GM12872 (cell line): ENCODE measurements around the gene NOL6.

Experiments used
- CTCF ChIP-seq: IDR thresholded peaks from 3 replicates; pipeline ENCODE4 v1.5.1; 2011; ENCODE audit warnings: low read depth, mild to moderate bottlenecking, low read length, moderate library complexity; ENCODE audit not compliant: insufficient read depth

NOL6 gene

DNA sequence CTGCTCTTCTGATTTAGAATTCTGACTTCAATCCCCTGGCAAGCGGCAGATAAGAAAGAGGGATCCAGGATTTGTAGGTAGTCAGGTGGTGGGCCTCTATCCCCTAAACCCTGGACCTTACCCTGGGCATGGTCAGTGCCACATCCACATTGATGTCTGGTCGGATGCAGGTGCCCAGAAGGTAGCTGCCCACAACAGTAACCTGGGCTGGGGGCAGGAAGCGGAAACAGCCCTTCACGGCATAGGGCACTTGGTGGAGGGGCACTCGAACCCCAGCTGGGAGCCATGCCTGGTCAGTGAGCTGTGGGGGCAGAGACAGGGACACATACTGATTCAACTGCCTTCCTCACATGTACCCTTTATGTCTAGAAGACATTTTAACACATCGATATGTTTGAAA is 3.8 kb downstream of the NOL6 start:
- TF ChIP-seq CTCF = no peak

DNA sequence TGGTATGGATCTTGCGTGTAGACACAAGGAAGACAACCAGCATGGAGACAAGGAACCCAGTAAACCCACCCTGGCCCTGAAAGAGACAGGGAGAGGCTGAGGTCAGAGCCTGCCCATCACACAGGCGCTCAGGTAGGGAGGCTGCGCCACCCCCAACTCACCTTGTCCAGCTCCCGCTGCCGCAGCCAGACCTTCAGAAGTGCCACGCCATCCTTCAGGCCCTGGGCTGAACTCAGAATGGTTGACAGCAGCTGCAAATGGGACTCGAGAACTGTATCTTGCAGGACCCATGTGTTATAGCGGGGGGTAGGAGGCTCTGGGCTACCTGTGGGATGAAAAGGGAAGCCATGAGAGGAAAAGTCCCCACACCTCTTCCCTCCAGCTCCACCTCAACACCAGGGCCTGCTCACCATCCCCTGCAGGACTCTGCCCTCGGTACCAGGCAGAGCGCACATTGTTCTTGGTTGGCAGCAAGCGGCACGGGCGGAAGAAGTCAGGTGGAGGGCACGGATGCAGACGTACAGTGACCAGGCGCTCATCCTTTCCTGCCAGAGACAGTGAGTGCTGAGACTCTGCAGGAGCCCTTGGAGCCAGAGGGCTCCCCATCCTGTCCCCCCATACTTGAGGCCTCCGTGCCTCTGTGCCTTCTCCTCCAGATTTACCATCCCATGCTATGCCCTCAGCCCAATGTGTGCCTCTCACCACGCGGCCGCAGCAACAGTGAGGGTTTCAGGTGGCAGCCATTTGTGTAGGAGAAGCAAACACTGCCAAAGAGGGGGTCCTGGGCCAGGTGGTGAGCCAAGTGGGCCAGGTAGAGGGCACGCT is 4.7 kb downstream of the NOL6 start:
- no peak for TF ChIP-seq CTCF

DNA sequence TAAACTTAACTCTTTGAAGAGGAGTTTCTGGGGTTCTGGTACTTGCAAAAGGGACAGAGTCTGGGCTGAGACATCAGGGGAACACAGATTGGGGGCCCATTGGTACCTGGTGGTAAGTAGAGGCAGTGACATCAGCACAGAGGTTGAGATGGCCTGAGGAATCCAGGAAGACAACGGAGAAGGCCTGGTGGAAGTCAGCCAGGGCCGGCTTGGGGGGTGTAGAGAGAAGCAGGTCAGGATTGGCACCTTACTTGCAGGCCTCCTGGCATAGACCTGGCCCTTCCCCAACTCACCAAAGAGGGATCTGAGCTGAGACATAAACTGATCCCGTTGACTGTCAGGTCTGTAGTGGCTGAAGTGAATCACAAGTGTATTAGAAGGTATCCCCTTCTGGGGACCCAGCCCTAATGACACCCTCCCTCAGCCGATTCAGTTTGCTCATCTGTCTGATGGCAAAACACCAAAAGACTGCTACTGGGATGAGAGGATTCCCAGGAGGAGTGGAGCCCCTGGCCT is 5.5 kb downstream of the NOL6 start:
- no peak for TF ChIP-seq CTCF

DNA sequence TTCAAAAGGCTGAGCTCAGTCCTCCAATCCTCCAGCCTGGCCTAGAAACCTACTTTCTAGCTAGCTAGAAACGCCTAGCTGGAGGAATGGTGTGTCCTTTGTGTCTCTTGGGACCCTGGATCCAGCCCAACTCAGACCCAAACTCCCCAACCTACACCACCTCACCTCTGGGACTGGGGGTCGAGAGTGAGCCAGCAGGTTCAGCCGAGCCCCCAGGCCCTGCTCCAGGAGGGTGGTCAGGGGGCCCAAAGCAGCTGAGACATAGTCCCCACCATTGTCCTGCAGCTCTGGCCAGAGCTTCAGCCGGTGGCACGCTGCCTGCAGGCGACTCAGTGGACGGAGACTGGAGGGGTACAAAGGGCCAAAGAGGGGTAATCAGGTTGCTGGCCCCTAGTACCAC is 6.2 kb downstream of the NOL6 start:
- TF ChIP-seq CTCF = no peak

DNA sequence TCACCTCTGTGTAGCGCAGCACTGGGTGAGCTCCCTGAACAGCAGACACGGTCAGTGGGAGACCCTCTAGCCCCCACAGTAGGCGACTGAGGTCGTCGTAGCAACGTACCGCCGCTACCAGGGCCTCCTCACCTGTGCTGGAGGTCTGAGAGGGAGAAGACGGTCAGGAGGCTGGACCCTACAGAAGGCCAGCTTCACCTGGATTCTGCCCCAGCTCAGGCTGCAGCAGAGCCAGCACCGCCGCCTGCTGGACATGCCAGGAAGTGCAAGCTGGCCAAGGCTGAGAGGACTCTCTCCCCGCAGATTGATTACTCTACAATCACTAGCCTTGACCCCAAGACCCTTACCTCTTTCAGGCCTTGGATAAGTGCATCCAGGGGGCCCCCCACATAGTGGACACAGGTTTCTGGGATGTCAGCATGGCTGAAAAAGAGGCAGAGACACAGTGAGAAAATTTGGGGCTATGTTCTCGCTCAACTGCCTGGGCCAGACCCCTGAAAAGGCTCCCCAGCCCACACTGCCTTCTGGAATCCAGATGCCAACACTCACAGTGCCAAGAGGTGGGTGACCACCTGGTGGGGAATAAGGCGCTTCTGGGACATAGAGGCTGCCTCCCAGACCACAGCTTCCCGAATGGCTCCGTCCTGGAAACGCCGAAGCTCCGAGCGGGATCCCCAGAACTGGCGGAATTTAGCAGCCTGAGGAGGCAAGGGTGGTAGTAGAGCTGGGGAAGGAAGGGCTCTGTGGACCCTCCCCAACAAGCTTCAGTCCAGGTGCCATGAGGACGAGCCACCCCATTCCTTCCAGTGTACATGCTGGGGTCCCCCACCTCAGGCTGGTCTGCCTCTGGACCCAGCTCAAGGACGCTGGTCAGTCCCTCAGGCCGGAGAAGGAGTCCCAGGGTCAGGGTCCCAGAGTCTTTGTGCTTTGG is 6.9 kb downstream of the NOL6 start:
- TF ChIP-seq CTCF = peak; percentile 100

DNA sequence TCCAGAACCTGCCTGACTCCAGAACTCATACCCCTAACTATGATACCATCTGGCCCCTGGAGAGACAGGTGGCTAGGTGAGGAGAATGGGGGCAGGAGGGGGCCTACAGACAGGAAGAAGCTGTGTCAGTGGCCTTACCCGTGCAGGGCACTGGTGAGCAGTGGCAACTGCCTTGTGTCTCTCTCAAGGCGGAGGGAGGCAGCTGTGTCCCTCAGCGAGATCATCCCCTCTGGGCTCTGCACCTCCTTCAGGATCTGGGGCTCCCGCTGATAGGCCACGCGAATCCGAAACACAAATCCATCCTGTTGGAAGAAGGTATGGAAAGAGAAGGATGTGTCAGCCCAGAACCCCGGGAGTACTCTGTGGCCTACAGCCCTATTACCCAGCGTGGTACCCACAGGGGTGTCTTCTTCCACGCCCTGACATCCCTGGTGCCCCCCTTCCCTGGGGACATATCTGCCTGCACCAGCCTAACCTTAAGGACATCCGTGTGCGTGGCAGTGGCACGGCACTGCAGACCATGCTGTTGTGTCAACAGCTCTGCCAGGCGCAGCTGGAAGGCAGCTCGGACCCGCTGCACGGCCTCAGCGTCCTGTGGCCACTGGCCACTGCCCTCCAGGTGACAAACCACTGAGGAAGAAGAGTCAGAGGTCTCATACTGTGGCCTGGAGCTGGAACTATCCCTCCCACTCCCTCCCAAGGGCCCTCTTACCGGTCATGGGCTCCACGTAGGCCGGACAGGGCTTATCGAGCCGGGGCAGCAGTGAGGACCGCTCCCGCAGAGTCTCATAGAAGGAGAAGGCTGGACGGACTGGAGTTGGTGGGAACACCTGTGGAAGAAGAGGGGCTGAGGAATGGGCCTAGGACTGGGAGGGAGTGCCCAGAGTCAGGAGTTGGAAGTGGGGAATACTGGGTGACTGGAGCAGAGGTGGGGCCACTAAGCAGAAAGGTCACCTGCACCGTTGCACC is 7.8 kb downstream of the NOL6 start:
- TF ChIP-seq CTCF = no peak

DNA sequence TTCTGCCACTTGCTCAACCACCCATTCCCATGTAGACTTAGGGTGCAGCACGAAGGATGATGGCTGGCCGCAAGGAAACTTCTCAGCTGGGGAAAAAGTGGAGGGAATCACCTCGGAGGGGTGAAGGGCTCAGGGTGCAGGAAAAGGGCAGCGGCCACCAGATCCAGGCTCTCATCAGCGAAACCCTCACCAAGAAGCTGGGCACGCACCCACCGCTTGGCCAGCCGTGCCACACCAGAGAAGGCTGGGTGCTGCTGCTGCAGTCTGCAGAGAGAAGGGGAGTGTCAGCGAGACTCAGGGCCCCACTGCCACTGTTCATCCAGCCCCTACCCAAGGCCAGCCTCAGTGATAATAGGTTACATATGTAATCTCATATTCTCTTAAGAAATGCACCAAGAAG is 8.6 kb downstream of the NOL6 start:
- TF ChIP-seq CTCF = no peak
